ENCODE measurements around the gene CAPN9.
"Not testable (repeated sequence)": the region's sequence is repeated elsewhere in the genome, so short reads cannot be mapped to it uniquely, and the experiment has no call there.

Gene CAPN9

GRCh38 chr1:230715510-230715909 lies 31.7 kb upstream of the CAPN9 start:
- FAIRE-seq (no peak), DNase-seq (ENCODE audit: insufficient read length, low spot score) (no peak)
- TF ChIP-seq POLR2A (IDR thresholded peaks at IDR 0.05; ENCODE audit: low read depth, low read length), result no peak

- not testable (repeated sequence) for FAIRE-seq; DNase-seq (ENCODE audit: insufficient read length, low spot score)
Measured at GRCh38 chr1:230716453-230716852, 30.7 kb upstream of the CAPN9 start.

- TF ChIP-seq POLR2A (IDR thresholded peaks at IDR 0.05; ENCODE audit: low read depth, low read length), result no peak
- no peak for DNase-seq (ENCODE audit: insufficient read length, low spot score)
- no peak for FAIRE-seq
Measured at GRCh38 chr1:230717251-230717650, 29.9 kb upstream of the CAPN9 start.

GRCh38 chr1:230721849-230722522 lies 25.2 kb upstream of the CAPN9 start:
- not testable (repeated sequence) for DNase-seq (ENCODE audit: insufficient read length, low spot score); FAIRE-seq

GRCh38 chr1:230725256-230726012 lies 21.8 kb upstream of the CAPN9 start:
- TF ChIP-seq POLR2A (IDR thresholded peaks at IDR 0.05; ENCODE audit: low read depth, low read length), result no peak
- no peak for DNase-seq (ENCODE audit: insufficient read length, low spot score)
- FAIRE-seq, result no peak

- no peak for FAIRE-seq
- DNase-seq (ENCODE audit: insufficient read length, low spot score), result no peak
- no peak for TF ChIP-seq POLR2A (IDR thresholded peaks at IDR 0.05; ENCODE audit: low read depth, low read length)
Measured at GRCh38 chr1:230728710-230729392, 18.3 kb upstream of the CAPN9 start.

GRCh38 chr1:230730977-230731376 lies 16.2 kb upstream of the CAPN9 start:
- FAIRE-seq, result no peak
- no peak for TF ChIP-seq POLR2A (IDR thresholded peaks at IDR 0.05; ENCODE audit: low read depth, low read length)
- no peak for DNase-seq (ENCODE audit: insufficient read length, low spot score)

- no peak for FAIRE-seq
- no peak for DNase-seq (ENCODE audit: insufficient read length, low spot score)
- TF ChIP-seq POLR2A (IDR thresholded peaks at IDR 0.05; ENCODE audit: low read depth, low read length), result no peak
Measured at GRCh38 chr1:230735447-230735846, 11.7 kb upstream of the CAPN9 start.

GRCh38 chr1:230737622-230738262 lies 9.4 kb upstream of the CAPN9 start:
- FAIRE-seq (no peak), DNase-seq (ENCODE audit: insufficient read length, low spot score) (no peak)
- TF ChIP-seq POLR2A (IDR thresholded peaks at IDR 0.05; ENCODE audit: low read depth, low read length), result no peak

- no peak for DNase-seq (ENCODE audit: insufficient read length, low spot score)
- TF ChIP-seq POLR2A (IDR thresholded peaks at IDR 0.05; ENCODE audit: low read depth, low read length), result no peak
- no peak for FAIRE-seq
Measured at GRCh38 chr1:230739564-230740290, 7.5 kb upstream of the CAPN9 start.

- FAIRE-seq (no peak), DNase-seq (ENCODE audit: insufficient read length, low spot score) (no peak)
- no peak for TF ChIP-seq POLR2A (IDR thresholded peaks at IDR 0.05; ENCODE audit: low read depth, low read length)
Measured at GRCh38 chr1:230743899-230744298, 3.3 kb upstream of the CAPN9 start.

GRCh38 chr1:230744382-230744781 lies 2.8 kb upstream of the CAPN9 start:
- no peak for FAIRE-seq
- no peak for DNase-seq (ENCODE audit: insufficient read length, low spot score)
- no peak for TF ChIP-seq POLR2A (IDR thresholded peaks at IDR 0.05; ENCODE audit: low read depth, low read length)

- FAIRE-seq, result no peak
- no peak for TF ChIP-seq POLR2A (IDR thresholded peaks at IDR 0.05; ENCODE audit: low read depth, low read length)
- no peak for DNase-seq (ENCODE audit: insufficient read length, low spot score)
Measured at GRCh38 chr1:230745071-230745470, 2.1 kb upstream of the CAPN9 start.

GRCh38 chr1:230746617-230747016 lies 571 bp upstream of the CAPN9 start:
- no peak for DNase-seq (ENCODE audit: insufficient read length, low spot score)
- no peak for TF ChIP-seq POLR2A (IDR thresholded peaks at IDR 0.05; ENCODE audit: low read depth, low read length)
- FAIRE-seq, result no peak

All from H54 (cell line).